ENCODE data around the gene DRD4. TPM values are rescaled to one million over a fixed set of nuclear protein-coding genes. Genes with fewer than 3 reads are reported as not detected.

Gene DRD4
- total and polyA plus RNA-seq, 4 donors, result 0.05 to 1.1 (median 0.35) TPM; not detected in 1

DNA sequence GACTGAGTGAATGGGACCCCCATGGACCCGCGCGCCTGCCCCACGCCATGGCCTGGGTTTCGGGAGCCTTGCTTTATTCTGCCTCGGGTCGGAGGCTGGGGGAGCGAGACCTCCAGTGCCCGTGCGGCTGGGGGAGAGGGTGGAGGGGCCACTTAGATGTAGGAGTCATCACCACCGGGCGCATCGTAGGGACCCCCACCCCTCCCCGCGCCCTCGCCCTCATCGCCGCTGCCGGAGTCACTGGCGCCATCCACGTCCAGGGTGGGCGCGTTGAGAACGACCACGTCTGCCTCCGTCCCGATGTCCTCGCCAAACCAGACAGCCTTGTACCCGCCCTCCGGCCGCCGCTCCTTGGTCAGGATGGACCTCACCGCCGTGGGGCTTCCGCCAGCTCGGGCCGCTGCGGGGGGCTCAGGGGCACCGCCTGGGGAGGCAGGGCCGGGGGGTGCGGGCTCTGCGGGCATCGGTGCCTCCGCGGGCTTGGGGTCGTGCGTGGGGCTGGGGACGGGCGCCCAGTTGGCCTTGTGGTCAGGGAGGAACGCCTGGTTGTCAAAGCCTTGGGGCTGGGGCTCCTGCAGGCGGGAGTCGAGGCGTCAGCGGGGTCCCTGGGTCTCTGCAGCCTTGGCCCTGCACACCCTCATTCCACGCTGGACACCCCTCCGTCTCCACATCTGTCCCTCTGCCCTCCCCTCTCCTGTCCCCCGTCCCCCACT lies 19.7 kb upstream of the DRD4 start:
- DNase-seq (no peak), ATAC-seq (ENCODE audit: insufficient read depth, low FRiP score) (no peak)
- Histone ChIP-seq H3K4me3 (no peak overlapping the region), H3K27ac (ENCODE audit: low read depth in 1 of 2, low read length in 1 of 2) (no peak overlapping the region), H3K4me1 (ENCODE audit: control insufficient read depth in 5 of 5, insufficient read depth in 5 of 5, low read length in 5 of 5) (peaks cover 0 to 14% (median 9%) of the 10 kb centered on the region in 5 donors), H3K27me3 (ENCODE audit: control insufficient read depth in 3 of 3, insufficient read depth in 3 of 3, low read length in 2 of 3) (no peaks in the 10 kb centered on the region), H3K36me3 (ENCODE audit: control insufficient read depth in 4 of 4, insufficient read depth in 4 of 4, low read length in 4 of 4) (peaks cover 0 to 27% (median 2%) of the 10 kb centered on the region in 4 donors), H3K9ac (ENCODE audit: insufficient read depth in 1 of 2, low read length in 2 of 2) (no peak overlapping the region), H3K9me3 (ENCODE audit: control insufficient read depth in 4 of 4, insufficient read depth in 3 of 4, low read length in 3 of 4) (no peaks in the 10 kb centered on the region)
- 89 to 91% methylated on average over 56 to 57 of the region's 57 CpGs for WGBS, 2 donors
- TF ChIP-seq, protein P1, sequence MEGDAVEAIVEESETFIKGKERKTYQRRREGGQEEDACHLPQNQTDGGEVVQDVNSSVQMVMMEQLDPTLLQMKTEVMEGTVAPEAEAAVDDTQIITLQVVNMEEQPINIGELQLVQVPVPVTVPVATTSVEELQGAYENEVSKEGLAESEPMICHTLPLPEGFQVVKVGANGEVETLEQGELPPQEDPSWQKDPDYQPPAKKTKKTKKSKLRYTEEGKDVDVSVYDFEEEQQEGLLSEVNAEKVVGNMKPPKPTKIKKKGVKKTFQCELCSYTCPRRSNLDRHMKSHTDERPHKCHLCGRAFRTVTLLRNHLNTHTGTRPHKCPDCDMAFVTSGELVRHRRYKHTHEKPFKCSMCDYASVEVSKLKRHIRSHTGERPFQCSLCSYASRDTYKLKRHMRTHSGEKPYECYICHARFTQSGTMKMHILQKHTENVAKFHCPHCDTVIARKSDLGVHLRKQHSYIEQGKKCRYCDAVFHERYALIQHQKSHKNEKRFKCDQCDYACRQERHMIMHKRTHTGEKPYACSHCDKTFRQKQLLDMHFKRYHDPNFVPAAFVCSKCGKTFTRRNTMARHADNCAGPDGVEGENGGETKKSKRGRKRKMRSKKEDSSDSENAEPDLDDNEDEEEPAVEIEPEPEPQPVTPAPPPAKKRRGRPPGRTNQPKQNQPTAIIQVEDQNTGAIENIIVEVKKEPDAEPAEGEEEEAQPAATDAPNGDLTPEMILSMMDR (IDR thresholded peaks at IDR 0.05; ENCODE audit: control extremely low read depth, extremely low read depth), result no peak

GRCh38 chr11:617912-618682 lies 19.0 kb upstream of the DRD4 start:
- TF ChIP-seq, protein P1 (IDR thresholded peaks at IDR 0.05; ENCODE audit: control extremely low read depth, extremely low read depth), result no peak
- no peaks in the 10 kb centered on the region for H3K27me3 ChIP-seq (ENCODE audit: control insufficient read depth in 3 of 3, insufficient read depth in 3 of 3, low read length in 2 of 3)
- no peak for DNase-seq

DNA sequence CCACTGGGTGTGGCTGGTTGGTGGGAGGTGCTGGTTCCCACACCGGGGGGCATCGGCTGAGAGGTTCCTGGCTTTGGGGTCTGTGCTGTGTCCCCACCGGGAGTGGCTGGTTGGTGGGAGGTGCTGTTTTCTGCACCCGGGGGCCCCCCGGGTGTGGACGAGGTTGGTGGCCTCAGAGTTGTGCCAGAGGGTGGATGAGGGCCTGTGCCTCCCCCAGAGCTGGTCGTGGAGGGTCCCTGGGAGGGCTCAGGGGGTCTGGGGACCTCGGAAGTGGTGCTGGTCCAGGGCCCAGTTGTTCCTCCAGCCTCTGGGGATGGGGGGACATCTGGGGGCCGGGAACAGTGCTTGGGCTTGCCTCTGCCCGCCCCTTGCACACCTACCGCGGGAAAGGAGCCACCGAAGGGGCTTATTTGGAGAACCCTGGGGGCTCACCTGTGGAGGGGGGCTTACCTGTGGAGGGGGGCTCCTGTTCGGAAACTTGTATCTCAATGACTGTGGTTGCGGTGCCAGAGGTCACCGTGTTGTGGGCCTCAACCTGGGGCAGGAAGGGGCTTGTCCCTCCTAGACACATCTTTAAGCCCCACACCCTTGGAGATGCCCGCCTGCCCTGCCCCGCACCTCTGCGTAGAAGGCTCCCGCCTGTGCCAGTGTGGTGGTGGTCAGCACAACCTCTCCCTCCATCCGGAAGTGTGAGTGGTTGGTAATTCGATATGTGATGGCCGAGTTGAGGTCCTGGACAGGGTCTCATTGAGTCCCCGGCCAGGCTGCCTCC lies 18.0 kb upstream of the DRD4 start:
- peaks cover 0 to 14% (median 0%) of the 10 kb centered on the region in 4 donors for H3K36me3 ChIP-seq (ENCODE audit: control insufficient read depth in 4 of 4, insufficient read depth in 4 of 4, low read length in 4 of 4)
- peaks cover 0 to 13% (median 9%) of the 10 kb centered on the region in 5 donors for H3K4me1 ChIP-seq (ENCODE audit: control insufficient read depth in 5 of 5, insufficient read depth in 5 of 5, low read length in 5 of 5)
- WGBS, 2 donors, result 92 to 95% methylated on average over 23 to 24 of the region's 24 CpGs
- ATAC-seq (ENCODE audit: insufficient read depth, low FRiP score), result no peak
- no peak overlapping the region for H3K4me3 ChIP-seq
- no peak for DNase-seq
- H3K9me3 ChIP-seq (ENCODE audit: control insufficient read depth in 4 of 4, insufficient read depth in 3 of 4, low read length in 3 of 4), result no peaks in the 10 kb centered on the region
- no peak overlapping the region for H3K27ac ChIP-seq (ENCODE audit: low read depth in 1 of 2, low read length in 1 of 2)
- no peak overlapping the region for H3K9ac ChIP-seq (ENCODE audit: insufficient read depth in 1 of 2, low read length in 2 of 2)
- H3K27me3 ChIP-seq (ENCODE audit: control insufficient read depth in 3 of 3, insufficient read depth in 3 of 3, low read length in 2 of 3), result no peaks in the 10 kb centered on the region
- TF ChIP-seq, protein P1 (IDR thresholded peaks at IDR 0.05; ENCODE audit: control extremely low read depth, extremely low read depth), result no peak

More at GRCh38 chr11:617912-618682, 19.0 kb upstream of the DRD4 start:
- Histone ChIP-seq H3K4me1 (ENCODE audit: control insufficient read depth in 5 of 5, insufficient read depth in 5 of 5, low read length in 5 of 5) (peaks cover 0 to 14% (median 9%) of the 10 kb centered on the region in 5 donors), H3K4me3 (no peak overlapping the region), H3K9me3 (ENCODE audit: control insufficient read depth in 4 of 4, insufficient read depth in 3 of 4, low read length in 3 of 4) (no peaks in the 10 kb centered on the region), H3K9ac (ENCODE audit: insufficient read depth in 1 of 2, low read length in 2 of 2) (no peak overlapping the region), H3K36me3 (ENCODE audit: control insufficient read depth in 4 of 4, insufficient read depth in 4 of 4, low read length in 4 of 4) (peaks cover 0 to 20% (median 0%) of the 10 kb centered on the region in 4 donors), H3K27ac (ENCODE audit: low read depth in 1 of 2, low read length in 1 of 2) (no peak overlapping the region)
- 92 to 95% methylated on average over 25 of the region's 25 CpGs for WGBS, 2 donors
- ATAC-seq (ENCODE audit: insufficient read depth, low FRiP score), result no peak

Measured in lung (tissue), 12 donors.